Spleen (tissue), 11 donors: ENCODE data around the gene SCRN2. TPM values are rescaled to one million over a fixed set of nuclear protein-coding genes. Genes with fewer than 3 reads are reported as not detected.

Source experiments
- DNase-seq: peaks from one replicate; pipeline ENCODE4 v3.0.0-alpha.2; 2020
- H3K27ac ChIP-seq, 8 donors: fragments of 200-600 bp; sonication (generic) in 7 of 8; 1 replicate in 4 of 8; 2 replicates in 4 of 8; pipeline versions ENCODE4 v1.5.0 to v1.8.0; 2016 to 2021; ENCODE audit warnings: inconsistent platforms in 4 of 8, mild to moderate bottlenecking in 4 of 8, moderate library complexity in 1 of 8
- H3K27me3 ChIP-seq, 7 donors: fragments of 200-600 bp; sonication (generic) in 6 of 7; replicated peaks in 1 of 7; 1 replicate in 4 of 7; 2 replicates in 3 of 7; pipeline versions ENCODE4 v1.5.0 to v1.8.0; 2016 to 2021; ENCODE audit warnings: inconsistent platforms in 3 of 7, mild to moderate bottlenecking in 1 of 7
- H3K36me3 ChIP-seq, 6 donors: fragments of 200-600 bp; sonication (generic) in 5 of 6; 1 replicate in 4 of 6; 2 replicates in 2 of 6; pipeline versions ENCODE4 v1.5.0 to v1.8.0; 2016 to 2021; ENCODE audit warnings: inconsistent platforms in 2 of 6
- H3K4me1 ChIP-seq, 6 donors: fragments of 200-600 bp; sonication (generic) in 5 of 6; 1 replicate in 3 of 6; 2 replicates in 3 of 6; pipeline versions ENCODE4 v1.5.0 to v1.8.0; 2016 to 2021; ENCODE audit warnings: inconsistent platforms in 3 of 6
- H3K4me3 ChIP-seq, 8 donors: fragments of 200-600 bp; sonication (generic) in 7 of 8; 1 replicate in 4 of 8; 2 replicates in 4 of 8; pipeline versions ENCODE4 v1.5.0 to v1.8.0; 2016 to 2021; ENCODE audit warnings: inconsistent platforms in 4 of 8, mild to moderate bottlenecking in 4 of 8, moderate library complexity in 2 of 8
- H3K9me3 ChIP-seq, 8 donors: fragments of 200-600 bp; sonication (generic) in 7 of 8; 1 replicate in 4 of 8; 2 replicates in 4 of 8; pipeline versions ENCODE4 v1.5.0 to v1.8.0; 2016 to 2021; ENCODE audit warnings: inconsistent platforms in 4 of 8
- POLR2A ChIP-seq, 3 donors: fragments of 450-650 bp; IDR thresholded peaks; one replicate each; pipeline ENCODE4 v1.5.1; 2017; ENCODE audit warnings: antibody characterized with exemption in 3 of 3, mild to moderate bottlenecking in 1 of 3
- POLR2AphosphoS5 ChIP-seq, 3 donors: sonication (generic); formaldehyde crosslinking; IDR thresholded peaks; one replicate each; pipeline ENCODE4 v1.5.1; 2017; ENCODE audit warnings: antibody characterized with exemption in 3 of 3
- WGBS, 5 donors: extraction: QIAGEN DNeasy Blood & Tissue Kit in 3 of 5; methylation state at CpG; one replicate each; pipeline versions ENCODE4 v1.1.5 to v1.1.7; 2013 to 2018; 5-methylcytosine and 5-hydroxymethylcytosine counted together
- intact Hi-C: fragments of 100-400 bp; cut with DNase I; formaldehyde crosslinking; loops from one replicate; pipeline ENCODE4 v1.15.0; 2023; ENCODE audit warnings: low total_unique reads
- polyA plus RNA-seq, 3 donors: library from polyadenylated mRNA; stranded (reverse); fragments of 200-250 nt; gene quantifications; one replicate each; pipeline ENCODE4 v1.2.1, GENCODE V29; 2013
- total RNA-seq, 7 donors: library from RNA; depleted of rRNA in 3 of 7; stranded (reverse); fragments of >200 nt in 3 of 7; fragmentation: NEBNext Ultra II Directional in 4 of 7; extraction: Animal tissue kit (Norgen Biotek cat#: 25700) in 4 of 7; gene quantifications; one replicate each; pipeline versions ENCODE4 v1.1.0 to v1.2.1, GENCODE V29; 2016 to 2021
- TF ChIP-seq, protein P1 (sequence below), 11 experiments: fragments of 200-600 bp in 7 of 11; fragments of 450-650 bp in 4 of 11; sonication (generic) in 4 of 11; IDR thresholded peaks in 8 of 11; conservative IDR thresholded peaks in 3 of 11; 1 replicate in 7 of 11; 2 replicates in 4 of 11; pipeline versions ENCODE4 v1.4.0 to v1.8.0; 2016 to 2021; ENCODE audit warnings: antibody characterized with exemption in 11 of 11, inconsistent platforms in 4 of 11, mild to moderate bottlenecking in 1 of 11
- donor health status: healthy with polysubstance abuse.
- donor health status: DM: no; HTN: no; CAD: no; lungs with moderate emphysema.
- donor health status: DM: no; HTN: no; CAD: no.
- donor health status: Bipolar disorder and iron deficiency.
- donor health status: healthy.
- donor health status: DM: no; HTN: no; CAD: no.
- donor health status: DM: yes; HTN: yes; CAD: no.

Gene SCRN2
- total and polyA plus RNA-seq, 10 donors, result 37.5 to 59.4 (median 49.7) TPM

DNA sequence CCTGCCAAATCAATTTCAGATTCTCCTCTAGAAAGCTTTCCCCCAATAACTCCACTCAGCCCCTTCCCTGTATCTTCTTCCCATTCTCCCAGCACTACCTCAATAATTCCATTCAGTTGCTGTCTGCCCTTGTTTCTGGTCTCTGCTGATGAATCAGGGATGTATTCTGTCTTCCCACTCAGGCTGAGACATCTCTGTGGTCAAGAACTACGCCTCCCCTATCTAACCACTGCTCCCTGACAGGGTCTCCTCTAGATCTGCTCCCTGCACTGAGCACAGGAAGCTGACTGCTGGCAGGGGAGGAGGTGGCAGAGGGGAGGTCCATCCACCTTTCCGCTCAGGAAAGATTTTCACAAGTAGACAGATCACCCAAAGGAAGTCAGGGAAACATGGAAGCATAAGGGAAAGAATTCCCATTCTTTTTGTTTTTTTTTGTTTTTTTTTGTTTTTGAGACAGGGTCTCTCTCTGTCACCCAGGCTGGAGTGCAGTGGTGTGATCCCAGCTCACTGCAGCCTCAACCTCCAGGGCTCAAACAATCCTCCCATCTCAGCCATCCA is 38.0 kb upstream of the SCRN2 start:
- H3K9me3 ChIP-seq, result no peaks in the 10 kb centered on the region
- H3K36me3 ChIP-seq, result no peaks in the 10 kb centered on the region
- no peak overlapping the region for H3K27ac ChIP-seq
- no peak overlapping the region for H3K4me3 ChIP-seq
- intact Hi-C loops, result no loop called here
- peaks cover 7 to 27% (median 17%) of the 10 kb centered on the region in 6 donors for H3K4me1 ChIP-seq
- TF ChIP-seq POLR2A (IDR thresholded peaks at IDR 0.05) (no peak), POLR2AphosphoS5 (IDR thresholded peaks at IDR 0.05) (no peak)
- TF ChIP-seq, protein P1, sequence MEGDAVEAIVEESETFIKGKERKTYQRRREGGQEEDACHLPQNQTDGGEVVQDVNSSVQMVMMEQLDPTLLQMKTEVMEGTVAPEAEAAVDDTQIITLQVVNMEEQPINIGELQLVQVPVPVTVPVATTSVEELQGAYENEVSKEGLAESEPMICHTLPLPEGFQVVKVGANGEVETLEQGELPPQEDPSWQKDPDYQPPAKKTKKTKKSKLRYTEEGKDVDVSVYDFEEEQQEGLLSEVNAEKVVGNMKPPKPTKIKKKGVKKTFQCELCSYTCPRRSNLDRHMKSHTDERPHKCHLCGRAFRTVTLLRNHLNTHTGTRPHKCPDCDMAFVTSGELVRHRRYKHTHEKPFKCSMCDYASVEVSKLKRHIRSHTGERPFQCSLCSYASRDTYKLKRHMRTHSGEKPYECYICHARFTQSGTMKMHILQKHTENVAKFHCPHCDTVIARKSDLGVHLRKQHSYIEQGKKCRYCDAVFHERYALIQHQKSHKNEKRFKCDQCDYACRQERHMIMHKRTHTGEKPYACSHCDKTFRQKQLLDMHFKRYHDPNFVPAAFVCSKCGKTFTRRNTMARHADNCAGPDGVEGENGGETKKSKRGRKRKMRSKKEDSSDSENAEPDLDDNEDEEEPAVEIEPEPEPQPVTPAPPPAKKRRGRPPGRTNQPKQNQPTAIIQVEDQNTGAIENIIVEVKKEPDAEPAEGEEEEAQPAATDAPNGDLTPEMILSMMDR (IDR thresholded peaks at IDR 0.05 in 8 of 11, conservative IDR thresholded peaks at IDR 0.05 in 3 of 11), result no peak
- DNase-seq, result no peak
- WGBS, 5 donors, result 39 to 61% (median 48%) methylated on average over 2 of the region's 2 CpGs
- H3K27me3 ChIP-seq, result peaks cover 0 to 33% (median 0%) of the 10 kb centered on the region in 7 donors

DNA sequence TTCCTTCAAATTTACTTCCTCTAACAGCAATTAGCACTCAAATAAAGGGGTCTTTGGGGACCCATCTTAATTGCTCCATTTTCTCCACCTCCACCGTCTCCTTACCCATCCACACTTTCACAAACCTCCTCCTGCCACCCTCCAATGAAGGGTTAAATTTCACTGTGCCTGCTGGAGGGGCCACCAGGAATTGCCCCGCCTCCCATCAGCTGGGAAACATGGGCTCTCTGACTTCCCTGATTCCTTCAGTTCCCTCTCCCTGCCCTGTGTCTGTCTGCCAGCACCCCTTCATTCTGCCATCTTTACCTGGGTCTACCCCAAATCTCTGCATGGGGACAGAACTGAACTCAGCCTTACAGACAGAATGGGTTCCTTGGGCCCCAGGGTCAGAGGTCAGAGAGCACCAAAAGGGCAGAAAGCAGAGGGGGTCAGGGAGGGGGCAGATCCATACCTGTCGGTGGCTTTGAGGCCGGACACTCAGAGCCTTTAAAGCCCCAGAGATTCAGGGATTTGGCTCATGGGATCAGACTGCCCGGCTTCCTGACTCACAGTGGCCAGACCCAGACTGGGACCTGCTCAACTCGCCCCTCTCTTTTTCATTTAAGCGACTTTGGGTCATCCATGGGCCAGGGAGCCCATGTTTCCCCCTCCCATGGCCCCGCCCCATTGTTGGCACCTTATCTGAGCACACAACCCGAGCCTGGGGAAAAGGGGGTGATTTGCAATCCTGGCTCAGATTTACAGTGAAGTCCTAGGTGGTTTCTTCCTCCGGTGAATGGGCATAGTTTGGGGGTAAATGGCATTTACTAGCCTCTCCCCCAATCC is 37.3 kb upstream of the SCRN2 start:
- no peaks in the 10 kb centered on the region for H3K9me3 ChIP-seq
- DNase-seq, result no peak
- peaks cover 7 to 21% (median 15%) of the 10 kb centered on the region in 6 donors for H3K4me1 ChIP-seq
- 68 to 80% (median 78%) methylated on average over 10 of the region's 10 CpGs for WGBS, 5 donors
- H3K27ac ChIP-seq, result no peak overlapping the region
- peaks cover 0 to 37% (median 0%) of the 10 kb centered on the region in 7 donors for H3K27me3 ChIP-seq
- no peak for TF ChIP-seq POLR2AphosphoS5 (IDR thresholded peaks at IDR 0.05)
- TF ChIP-seq, protein P1 (IDR thresholded peaks at IDR 0.05 in 8 of 11, conservative IDR thresholded peaks at IDR 0.05 in 3 of 11), result no peak
- TF ChIP-seq POLR2A (IDR thresholded peaks at IDR 0.05), result no peak
- H3K36me3 ChIP-seq, result no peaks in the 10 kb centered on the region
- no peak overlapping the region for H3K4me3 ChIP-seq
- intact Hi-C loops, result no loop called here

DNA sequence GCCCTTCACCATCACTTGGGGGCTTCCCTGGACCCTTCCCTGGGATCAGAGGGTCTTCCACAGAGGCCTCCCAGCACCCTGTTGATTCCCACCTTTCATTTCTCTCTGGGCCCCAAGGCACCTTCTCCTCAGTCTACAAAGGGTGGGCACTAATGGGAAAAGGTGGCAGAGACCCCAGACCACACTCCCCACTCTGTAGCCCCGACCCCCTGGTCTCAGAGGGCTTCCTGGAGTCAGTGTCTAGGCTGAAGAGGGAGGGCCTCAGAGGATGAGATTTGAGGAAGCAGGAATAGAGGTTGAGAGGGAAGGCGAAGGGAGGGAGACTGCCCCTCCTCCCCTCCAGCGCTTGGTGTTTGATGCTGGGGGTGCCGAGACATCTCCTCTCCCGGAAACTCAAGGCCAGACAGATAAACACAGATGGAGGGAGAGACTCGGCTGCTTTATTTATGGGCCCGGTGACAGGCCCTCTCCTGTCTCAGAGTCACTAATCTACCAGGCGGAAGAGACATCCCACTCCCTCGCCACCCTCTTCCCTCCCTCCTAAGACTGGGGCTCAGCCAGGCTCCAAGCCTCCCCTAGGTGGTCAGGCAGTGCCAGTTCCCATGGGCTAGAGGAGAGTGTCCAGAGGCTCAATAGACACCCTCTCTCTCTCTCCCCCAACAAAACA is 36.4 kb upstream of the SCRN2 start:
- 52 to 66% (median 59%) methylated on average over 9 of the region's 9 CpGs for WGBS, 5 donors
- intact Hi-C loops, result no loop called here

More for the DNA sequence above, 36.4 kb upstream of the SCRN2 start:
- Histone ChIP-seq H3K27me3 (peaks cover 0 to 46% (median 4%) of the 10 kb centered on the region in 7 donors), H3K4me3 (no peak overlapping the region), H3K36me3 (no peaks in the 10 kb centered on the region), H3K9me3 (no peaks in the 10 kb centered on the region), H3K4me1 (peaks cover 4 to 15% (median 10%) of the 10 kb centered on the region in 6 donors), H3K27ac (no peak overlapping the region)
- TF ChIP-seq POLR2A (IDR thresholded peaks at IDR 0.05) (no peak), POLR2AphosphoS5 (IDR thresholded peaks at IDR 0.05) (no peak)
- TF ChIP-seq, protein P1 (IDR thresholded peaks at IDR 0.05 in 8 of 11, conservative IDR thresholded peaks at IDR 0.05 in 3 of 11), result no peak
- no peak for DNase-seq
